Pericardium fibroblast (primary cell): ENCODE measurements around the gene HAPSTR1. TPM values are rescaled to one million over a fixed set of nuclear protein-coding genes. Genes with fewer than 3 reads are reported as not detected.

Experiments
- total RNA-seq: library from RNA; depleted of rRNA; stranded (reverse); fragments of >200 nt; gene quantifications from 2 replicates; pipeline ENCODE4 v1.2.3, GENCODE V29; 2015

The HAPSTR1 gene
- total RNA-seq = 36.2 and 46.3 TPM in 2 replicates

DNA sequence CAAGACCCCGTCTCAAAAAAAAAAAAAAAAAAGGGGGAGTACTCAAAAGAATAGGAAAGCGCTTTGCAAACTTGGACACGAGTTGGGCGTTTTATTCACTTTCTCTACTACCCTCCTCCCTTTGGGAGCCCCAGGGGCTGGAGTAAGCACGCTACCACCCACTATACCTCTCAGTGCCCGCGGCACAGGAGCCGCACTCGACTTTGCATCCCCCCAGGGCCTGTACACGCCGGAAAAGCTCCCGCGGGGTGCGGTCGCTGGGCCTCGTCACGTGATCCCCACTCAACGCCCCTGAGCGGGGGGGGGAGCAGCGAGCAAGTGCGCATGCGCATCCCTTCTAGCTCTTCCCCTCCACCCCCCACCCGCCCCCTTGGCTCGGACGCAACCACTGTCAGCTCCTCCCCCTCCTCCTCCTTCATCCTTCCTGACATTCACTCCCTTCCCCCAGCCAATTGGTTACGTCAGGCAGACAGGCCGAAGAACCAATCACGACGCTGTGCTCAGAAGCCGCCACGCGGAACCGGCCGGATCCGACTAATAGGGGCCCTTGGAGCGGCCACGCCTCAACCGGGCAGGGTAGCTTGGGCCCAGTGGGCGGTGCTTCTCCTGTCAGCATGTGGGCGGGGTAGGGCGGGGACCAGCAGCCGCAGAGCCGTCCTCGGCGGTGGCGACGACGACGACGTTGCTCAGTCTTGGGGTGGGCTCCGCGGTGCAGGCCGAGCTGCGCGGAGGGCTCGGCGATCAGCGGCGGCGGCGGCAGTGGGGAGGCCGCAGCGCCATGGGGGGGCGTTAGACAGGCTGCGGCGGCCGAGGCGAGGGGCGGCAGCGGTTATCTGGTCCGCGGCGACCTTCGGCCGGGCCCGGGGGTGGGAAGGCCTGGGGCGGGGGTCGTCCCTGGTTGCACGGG is at the start of gene HAPSTR1:
Gene HAPSTR1 (plus strand): TSS at position 685 of the 907 bp plus-strand sequence. CDS start 401 bp downstream, outside the sequence.

Other genes starting within 250 kb of the HAPSTR1 start
- 148 and 204 TPM in 2 replicates for gene CARHSP1, start 222.6 kb upstream of the HAPSTR1 start, total RNA-seq
- gene LITAFD, start 209.3 kb upstream of the HAPSTR1 start, total RNA-seq = not detected in 2 replicates
- 44.7 and 57.3 TPM in 2 replicates for gene USP7, start 127.7 kb upstream of the HAPSTR1 start, total RNA-seq